HG03558 (cell line): ENCODE measurements around the gene IL17RC.
"Not testable (repeated sequence)": the region's sequence is repeated elsewhere in the genome, so short reads cannot be mapped to it uniquely, and the experiment has no call there.

ENCODE experiments used
- ATAC-seq: cut with Tn5 transposase; IDR thresholded peaks from one replicate; pipeline ENCODE4 v1.9.1; 2021; ENCODE audit warnings: moderate number of reproducible peaks; ENCODE audit not compliant: unreplicated experiment; ENCODE audit errors: extremely low read depth

IL17RC gene

DNA sequence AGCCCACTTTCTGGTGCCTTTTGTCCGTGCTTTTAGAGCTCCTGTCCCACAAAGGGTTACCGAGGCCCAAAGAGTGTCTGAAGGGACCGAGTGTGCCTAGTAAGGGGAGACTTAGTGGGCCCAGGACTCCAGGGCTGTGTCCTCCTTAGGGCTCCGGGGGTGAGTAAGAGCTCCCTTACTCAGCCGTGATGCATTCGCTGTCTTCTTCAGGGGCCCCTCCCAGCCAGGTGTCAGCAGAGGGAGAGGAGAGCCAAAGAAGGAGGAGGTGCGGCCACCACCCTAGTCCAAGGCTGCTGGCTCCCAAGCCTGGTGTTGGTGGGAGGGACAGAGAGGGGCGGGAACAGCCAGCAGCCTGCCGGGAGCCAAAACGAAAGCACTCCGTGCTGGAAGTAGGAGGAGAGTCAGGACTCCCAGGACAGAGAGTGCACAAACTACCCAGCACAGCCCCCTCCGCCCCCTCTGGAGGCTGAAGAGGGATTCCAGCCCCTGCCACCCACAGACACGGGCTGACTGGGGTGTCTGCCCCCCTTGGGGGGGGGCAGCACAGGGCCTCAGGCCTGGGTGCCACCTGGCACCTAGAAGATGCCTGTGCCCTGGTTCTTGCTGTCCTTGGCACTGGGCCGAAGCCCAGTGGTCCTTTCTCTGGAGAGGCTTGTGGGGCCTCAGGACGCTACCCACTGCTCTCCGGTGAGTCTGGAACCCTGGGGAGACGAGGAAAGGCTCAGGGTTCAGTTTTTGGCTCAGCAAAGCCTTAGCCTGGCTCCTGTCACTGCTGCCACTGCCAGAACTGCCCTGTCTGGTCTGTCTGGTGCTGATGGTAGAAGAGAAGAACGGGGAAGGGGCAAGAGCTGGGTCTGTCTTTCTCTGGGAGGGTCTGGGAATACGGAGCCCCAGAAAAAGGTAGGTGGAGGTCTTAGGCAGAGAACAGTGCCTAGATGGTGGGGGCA is at the start of gene IL17RC:
IL17RC (plus strand) TSS at position 365 of the 947 bp plus-strand sequence; CDS start at position 583, 218 bp downstream.
- no peak for ATAC-seq

GRCh38 chr3:9867106-9867505 is 49.8 kb upstream of the IL17RC start:
- ATAC-seq = no peak

DNA sequence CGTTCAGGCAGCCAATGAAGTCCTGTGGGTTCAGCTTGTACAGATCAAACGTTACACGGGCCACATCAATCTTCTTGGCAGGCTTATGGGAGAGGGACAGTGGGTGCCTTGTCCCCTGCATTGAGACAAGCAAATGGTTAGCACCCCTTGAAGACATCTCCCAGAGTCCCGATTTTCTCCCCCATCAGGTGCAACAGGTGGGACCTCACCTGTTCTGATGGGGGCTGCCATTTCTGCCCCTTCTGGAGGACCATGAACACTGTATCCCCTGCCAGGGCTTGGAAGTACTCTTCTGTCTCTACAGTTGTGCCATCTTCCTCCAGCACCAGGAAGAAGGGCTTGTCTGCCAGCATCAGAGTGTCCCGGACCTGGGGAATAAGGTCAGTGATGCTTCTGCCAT is 46.9 kb upstream of the IL17RC start:
- ATAC-seq = no peak

- no peak for ATAC-seq
Measured at GRCh38 chr3:9870978-9871377, 45.9 kb upstream of the IL17RC start.

DNA sequence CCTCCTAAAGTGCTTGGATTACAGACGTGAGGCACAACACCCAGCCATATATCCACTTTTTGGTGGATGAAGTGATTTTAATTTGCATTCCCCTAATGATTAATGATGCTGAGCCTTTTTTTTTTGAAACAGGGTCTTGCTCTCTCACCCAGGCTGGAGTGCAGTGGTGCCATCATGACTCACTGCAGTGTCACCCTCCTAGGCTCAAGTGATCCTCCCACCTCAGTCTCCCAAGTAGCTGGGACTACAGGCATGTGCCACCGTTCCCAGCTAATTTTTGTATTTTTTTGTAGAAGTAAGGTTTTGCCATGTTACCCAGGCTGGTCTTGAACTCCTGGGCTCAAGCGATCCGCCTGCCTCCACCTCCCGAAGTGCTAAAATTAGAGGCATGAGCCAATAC is 44.8 kb upstream of the IL17RC start:
- ATAC-seq = not testable (repeated sequence)

DNA sequence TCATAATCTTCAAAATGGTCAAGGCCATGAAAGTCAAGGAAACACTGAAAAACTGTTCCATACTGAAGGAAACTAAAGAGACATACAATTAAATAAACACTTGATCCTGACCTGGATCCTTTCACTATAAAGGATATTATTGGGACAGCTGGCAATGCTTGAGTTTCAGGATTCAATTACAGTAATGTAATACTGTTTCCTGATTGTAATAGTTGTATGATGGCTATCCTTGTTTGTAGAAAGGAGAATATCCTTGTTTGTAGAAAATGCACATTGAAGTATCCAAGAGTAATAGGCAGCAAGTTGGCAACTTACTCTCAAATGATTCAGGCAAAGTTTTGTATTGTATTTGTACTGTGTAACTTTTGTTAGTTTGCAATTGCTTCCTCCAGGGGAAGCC is 41.5 kb upstream of the IL17RC start:
- no peak for ATAC-seq

- ATAC-seq = not testable (repeated sequence)
Measured at GRCh38 chr3:9876255-9876654, 40.6 kb upstream of the IL17RC start.

- no peak for ATAC-seq
Measured at GRCh38 chr3:9876991-9877390, 39.9 kb upstream of the IL17RC start.

DNA sequence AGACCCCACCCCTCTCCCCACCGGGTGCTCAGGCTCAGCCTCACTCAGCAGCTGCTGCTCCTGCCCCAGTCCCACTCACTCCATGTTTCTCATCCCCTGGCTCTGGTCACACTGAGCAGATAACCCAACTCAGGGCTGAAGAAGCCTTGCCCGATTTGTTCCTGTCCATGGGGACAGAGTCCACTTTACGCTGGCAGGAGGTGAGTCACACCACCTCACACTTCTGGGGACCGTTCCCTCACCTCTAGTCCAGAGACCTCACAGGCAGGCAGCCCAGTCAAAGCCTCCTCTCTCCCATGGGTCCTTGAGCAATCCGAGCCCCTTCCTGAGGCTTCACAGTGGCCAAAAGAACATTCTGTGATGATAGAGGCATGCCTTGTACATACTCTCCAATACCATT is 38.2 kb upstream of the IL17RC start:
- ATAC-seq = no peak

DNA sequence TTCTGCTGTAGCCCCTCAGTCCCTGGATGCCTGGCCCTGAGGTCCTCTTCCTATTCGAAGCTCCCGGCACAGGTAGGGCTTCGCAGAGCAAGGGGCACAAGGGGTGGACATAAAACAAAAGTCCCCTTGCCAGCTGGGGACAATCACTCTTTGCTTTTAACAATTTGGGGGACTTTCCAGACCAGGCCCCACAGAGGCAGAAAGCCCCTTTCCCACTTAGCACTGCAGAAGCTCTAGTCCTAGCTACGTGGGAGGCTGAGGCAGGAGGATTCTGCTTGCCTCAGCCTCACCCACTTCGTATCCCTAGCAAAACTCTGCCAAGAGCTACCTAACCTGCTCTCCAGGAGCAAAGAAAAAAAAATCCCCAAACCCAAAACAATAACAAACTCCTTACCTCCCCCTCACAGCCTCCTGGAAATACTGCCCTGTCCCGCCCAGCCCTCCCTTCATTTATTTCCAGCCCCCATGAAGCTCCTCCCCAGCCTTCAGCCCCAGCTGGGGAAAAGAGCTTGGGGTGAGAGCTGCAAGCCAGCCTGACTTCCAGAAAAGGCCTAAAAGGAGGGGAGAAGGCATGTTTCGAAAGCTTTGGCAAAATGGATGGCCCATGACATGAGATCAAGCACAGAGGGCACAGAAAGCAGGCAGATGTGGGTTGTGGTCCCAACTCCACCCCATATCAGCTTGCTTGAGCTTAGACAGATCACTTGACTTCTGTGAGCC is 36.9 kb upstream of the IL17RC start, which contains the start of gene CIDEC:
CIDEC (minus strand) TSS at position 424 of the 720 bp plus-strand sequence. CDS start 1,767 bp downstream, outside the sequence.
- ATAC-seq = no peak

- no peak for ATAC-seq
Measured at GRCh38 chr3:9881441-9881840, 35.5 kb upstream of the IL17RC start.

DNA sequence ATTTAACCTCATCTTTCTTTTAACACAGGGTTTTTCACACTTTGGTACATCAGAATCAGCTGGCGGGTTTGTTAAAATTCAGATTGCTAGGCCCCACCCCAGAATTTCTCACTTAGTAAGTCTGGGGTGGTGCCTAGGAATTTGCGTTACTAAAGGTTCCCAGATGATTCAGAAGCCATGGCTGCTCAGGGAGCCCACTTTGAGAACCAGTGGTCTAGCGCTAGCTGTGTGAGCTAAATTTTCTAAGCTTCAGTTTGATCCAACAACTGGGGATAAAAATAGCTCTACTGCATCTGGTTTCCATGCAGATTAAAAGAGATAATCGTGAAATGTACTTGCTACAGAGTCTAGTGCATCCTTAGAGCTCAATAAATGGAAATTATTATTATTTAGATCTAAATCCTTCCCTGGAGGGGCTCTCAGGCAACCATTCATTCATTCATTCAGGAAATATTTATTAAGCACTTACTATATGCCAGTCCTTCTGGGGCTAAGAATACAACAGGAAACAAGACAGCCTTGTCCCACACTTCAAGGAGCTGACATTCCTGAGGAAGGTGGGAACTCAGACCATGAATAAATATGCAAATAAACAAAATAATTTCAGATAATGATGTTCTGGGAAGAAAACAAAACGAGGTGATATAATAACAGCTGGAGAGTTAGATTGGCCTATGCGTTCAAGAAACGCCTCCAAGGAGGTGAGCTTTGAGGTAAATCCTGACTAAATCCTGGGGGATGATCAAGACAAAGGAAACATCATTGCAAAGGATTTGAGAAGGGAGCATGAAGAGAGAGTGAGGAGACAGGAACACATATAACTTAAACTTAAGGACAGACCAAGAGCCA is 33.0 kb upstream of the IL17RC start:
- no peak for ATAC-seq

GRCh38 chr3:9884555-9885165 is 32.2 kb upstream of the IL17RC start:
- no peak for ATAC-seq

GRCh38 chr3:9886328-9886727 is 30.6 kb upstream of the IL17RC start:
- no peak for ATAC-seq

DNA sequence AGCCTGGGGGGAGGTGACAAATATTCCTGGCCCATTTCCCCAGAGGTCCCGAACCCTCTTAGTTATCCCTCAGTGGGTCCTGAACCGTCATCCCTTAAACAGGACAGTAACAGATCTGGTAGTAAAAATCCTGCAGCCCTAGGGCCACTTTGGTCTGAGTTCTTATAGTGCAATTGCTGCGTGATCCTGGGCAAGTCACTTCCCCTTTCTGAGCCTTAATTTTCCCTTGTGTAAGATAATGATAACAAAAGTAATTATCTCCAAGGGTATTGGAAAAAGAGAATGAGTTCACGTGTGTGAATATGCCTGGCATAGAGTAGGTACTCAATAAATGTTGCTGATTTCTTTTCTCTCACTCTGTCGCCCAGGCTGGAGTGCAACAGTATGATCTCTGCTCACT is 29.4 kb upstream of the IL17RC start:
- ATAC-seq = no peak

DNA sequence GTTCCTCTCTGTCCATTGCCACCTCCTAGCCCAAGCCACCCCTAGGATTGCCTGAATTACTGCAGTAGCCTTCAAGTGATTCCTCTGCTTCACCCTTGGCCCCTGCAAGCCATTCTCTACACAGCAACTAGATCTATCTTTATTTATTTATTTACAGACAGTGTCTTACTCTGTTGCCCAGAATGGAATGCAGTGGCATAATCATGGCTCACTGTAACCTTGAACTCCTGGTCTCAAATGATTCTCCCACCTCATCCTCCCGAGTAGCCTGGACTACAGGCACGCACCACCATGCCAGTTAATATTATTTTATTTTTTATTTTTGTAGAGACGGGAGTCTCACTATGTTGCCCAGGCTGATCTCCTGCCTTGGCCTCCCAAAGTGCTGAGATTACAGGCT is 28.4 kb upstream of the IL17RC start:
- no peak for ATAC-seq

DNA sequence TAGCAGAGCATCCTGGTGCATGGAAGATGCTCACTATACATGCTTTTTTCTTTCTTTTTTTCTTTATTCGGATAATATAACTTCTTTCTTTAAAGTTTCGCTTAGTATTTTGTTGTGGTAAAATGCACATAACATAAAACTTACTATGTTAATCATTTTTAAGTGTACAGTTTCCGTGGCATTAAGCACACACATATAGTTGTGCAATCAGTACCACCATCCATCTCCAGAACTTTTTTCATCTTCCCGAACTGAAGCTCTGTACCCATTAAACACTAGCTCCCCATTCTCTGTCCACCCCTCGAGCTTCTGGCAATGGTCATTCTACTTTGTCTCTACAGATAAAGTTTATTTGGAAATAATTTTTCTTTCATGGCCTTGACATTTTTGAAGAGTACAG is 27.5 kb upstream of the IL17RC start:
- ATAC-seq = no peak

DNA sequence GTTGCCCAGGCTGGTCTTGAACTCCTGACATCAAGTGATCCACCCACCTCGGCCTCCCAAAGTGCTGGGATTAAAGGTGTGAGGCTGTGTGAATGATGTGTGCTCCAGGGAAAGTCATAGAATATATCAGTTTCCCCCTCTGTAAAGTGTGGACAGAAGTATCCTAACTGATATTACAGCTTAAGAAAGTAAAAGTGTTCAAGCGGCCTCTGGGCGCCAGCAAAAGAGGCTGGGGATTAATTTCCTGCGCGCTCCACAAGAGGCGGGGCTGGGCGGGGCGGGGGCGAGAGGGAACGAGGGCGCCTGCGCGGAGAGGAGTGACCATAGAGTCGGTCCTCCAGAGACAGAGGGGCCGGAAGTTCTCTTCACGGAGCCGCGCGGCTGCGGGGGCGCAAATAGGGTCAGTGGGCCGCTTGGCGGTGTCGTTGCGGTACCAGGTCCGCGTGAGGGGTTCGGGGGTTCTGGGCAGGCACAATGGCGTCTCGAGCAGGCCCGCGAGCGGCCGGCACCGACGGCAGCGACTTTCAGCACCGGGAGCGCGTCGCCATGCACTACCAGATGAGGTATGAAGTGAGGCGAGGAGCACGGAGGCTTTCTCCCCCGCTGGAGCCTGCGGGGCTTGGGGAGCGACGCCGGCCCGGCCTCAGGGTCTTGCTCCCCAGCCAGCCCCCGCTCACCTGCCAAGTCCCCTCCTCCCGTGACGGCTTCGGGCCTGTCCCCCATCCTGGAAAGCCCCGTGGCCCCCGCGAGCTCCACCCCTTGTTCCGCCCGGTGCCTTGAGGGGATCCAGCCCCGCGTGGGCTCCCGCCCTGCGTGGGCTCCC is 26.4 kb upstream of the IL17RC start, which contains the start of gene JAGN1:
JAGN1 (plus strand) TSS at position 362 of the 823 bp plus-strand sequence; CDS start at position 475, 113 bp downstream.
- ATAC-seq = peak; percentile 36

GRCh38 chr3:9891072-9891622 is 25.8 kb upstream of the IL17RC start:
- ATAC-seq = no peak
